KOPT-K1 (cell line): ENCODE results near the gene PHOX2A.

ENCODE experiments used
- H3K27ac ChIP-seq: fragments of 200-600 bp; sonication (generic); 2 replicates; pipeline ENCODE4 v1.5.1; 2016; ENCODE audit warnings: antibody characterized with exemption, mild to moderate bottlenecking, low read depth, low read length; ENCODE audit not compliant: poor library complexity, severe bottlenecking
- H3K36me3 ChIP-seq: fragments of 200-600 bp; sonication (generic); 2 replicates; pipeline ENCODE4 v1.5.1; 2017; ENCODE audit warnings: antibody characterized with exemption, mild to moderate bottlenecking, low read length, moderate library complexity; ENCODE audit not compliant: insufficient read depth
- H3K9me3 ChIP-seq: fragments of 200-600 bp; sonication (generic); 2 replicates; pipeline ENCODE4 v1.5.1; 2017; ENCODE audit warnings: antibody characterized with exemption, low read length, mild to moderate bottlenecking; ENCODE audit not compliant: insufficient read depth, poor library complexity, severe bottlenecking

The PHOX2A gene

GRCh38 chr11:72259490-72259889 is 15.5 kb upstream of the PHOX2A start:
- Histone ChIP-seq H3K36me3 (no peaks in the 10 kb centered on the region), H3K27ac (no peak overlapping the region), H3K9me3 (no peaks in the 10 kb centered on the region)

GRCh38 chr11:72257570-72257969 is 13.6 kb upstream of the PHOX2A start:
- no peak overlapping the region for H3K27ac ChIP-seq
- H3K9me3 ChIP-seq: no peaks in the 10 kb centered on the region
- no peaks in the 10 kb centered on the region for H3K36me3 ChIP-seq

GRCh38 chr11:72254299-72254993 is 10.5 kb upstream of the PHOX2A start:
- H3K9me3 ChIP-seq: no peaks in the 10 kb centered on the region
- no peaks in the 10 kb centered on the region for H3K36me3 ChIP-seq
- H3K27ac ChIP-seq: no peak overlapping the region

GRCh38 chr11:72253392-72253791 is 9.4 kb upstream of the PHOX2A start:
- no peaks in the 10 kb centered on the region for H3K36me3 ChIP-seq
- H3K27ac ChIP-seq: no peak overlapping the region
- H3K9me3 ChIP-seq: no peaks in the 10 kb centered on the region

GRCh38 chr11:72251614-72252013 is 7.6 kb upstream of the PHOX2A start:
- Histone ChIP-seq H3K36me3 (no peaks in the 10 kb centered on the region), H3K27ac (no peak overlapping the region), H3K9me3 (no peaks in the 10 kb centered on the region)

GRCh38 chr11:72250661-72251464 is 6.9 kb upstream of the PHOX2A start:
- no peaks in the 10 kb centered on the region for H3K9me3 ChIP-seq
- no peaks in the 10 kb centered on the region for H3K36me3 ChIP-seq
- H3K27ac ChIP-seq: no peak overlapping the region

- Histone ChIP-seq H3K27ac (no peak overlapping the region), H3K9me3 (no peaks in the 10 kb centered on the region), H3K36me3 (no peaks in the 10 kb centered on the region)
Observed at GRCh38 chr11:72249961-72250360, 6.0 kb upstream of the PHOX2A start.

GRCh38 chr11:72247584-72247983 is 3.6 kb upstream of the PHOX2A start:
- Histone ChIP-seq H3K36me3 (no peaks in the 10 kb centered on the region), H3K27ac (no peak overlapping the region), H3K9me3 (peaks cover 12% of the 10 kb centered on the region)

- Histone ChIP-seq H3K27ac (no peak overlapping the region), H3K36me3 (no peaks in the 10 kb centered on the region), H3K9me3 (peaks cover 12% of the 10 kb centered on the region)
Observed at GRCh38 chr11:72245263-72245816, 1.4 kb upstream of the PHOX2A start.

- no peak overlapping the region for H3K27ac ChIP-seq
- H3K36me3 ChIP-seq: no peaks in the 10 kb centered on the region
Observed at GRCh38 chr11:72244361-72245262, 636 bp upstream of the PHOX2A start.

GRCh38 chr11:72243173-72244059 is 560 bp downstream of the PHOX2A start:
- H3K36me3 ChIP-seq: peaks cover 3% of the 10 kb centered on the region
- H3K9me3 ChIP-seq: peaks cover 12% of the 10 kb centered on the region
- no peak overlapping the region for H3K27ac ChIP-seq

More at GRCh38 chr11:72244361-72245262, 636 bp upstream of the PHOX2A start:
- peaks cover 12% of the 10 kb centered on the region for H3K9me3 ChIP-seq

GRCh38 chr11:72242141-72242540 is 1.8 kb downstream of the PHOX2A start:
- Histone ChIP-seq H3K36me3 (peaks cover 16% of the 10 kb centered on the region), H3K27ac (no peak overlapping the region)

GRCh38 chr11:72241291-72241781 is 2.6 kb downstream of the PHOX2A start:
- Histone ChIP-seq H3K9me3 (peaks cover 12% of the 10 kb centered on the region), H3K27ac (no peak overlapping the region), H3K36me3 (peaks cover 24% of the 10 kb centered on the region)

More at GRCh38 chr11:72242141-72242540, 1.8 kb downstream of the PHOX2A start:
- H3K9me3 ChIP-seq: peaks cover 12% of the 10 kb centered on the region
